GM10847 (cell line): ENCODE results near the gene IL7R.

Experiments used
- POLR2A ChIP-seq: IDR thresholded peaks from 2 replicates; pipeline ENCODE4 v1.6.1; 2011; ENCODE audit not compliant: insufficient read length; ENCODE audit errors: extremely low read depth

IL7R gene

GRCh38 chr5:35856765-35857351, at the start of gene IL7R:
TSS of gene IL7R (plus strand) at chr5:35856891. CDS start at chr5:35856978, 87 bp downstream.
- no peak for TF ChIP-seq POLR2A

GRCh38 chr5:35810601-35811000, 46.1 kb upstream of the IL7R start:
- no peak for TF ChIP-seq POLR2A

GRCh38 chr5:35811108-35811741, 45.5 kb upstream of the IL7R start:
- TF ChIP-seq POLR2A, result no peak

GRCh38 chr5:35813521-35813920, 43.2 kb upstream of the IL7R start:
- no peak for TF ChIP-seq POLR2A

- TF ChIP-seq POLR2A, result no peak
Measured at GRCh38 chr5:35815089-35815936, 41.4 kb upstream of the IL7R start.

GRCh38 chr5:35816881-35817521, 39.7 kb upstream of the IL7R start:
- TF ChIP-seq POLR2A, result no peak

- TF ChIP-seq POLR2A, result no peak
Measured at GRCh38 chr5:35819026-35819425, 37.7 kb upstream of the IL7R start.

- no peak for TF ChIP-seq POLR2A
Measured at GRCh38 chr5:35819668-35820067, 37.0 kb upstream of the IL7R start.

- no peak for TF ChIP-seq POLR2A
Measured at GRCh38 chr5:35820735-35821134, 36.0 kb upstream of the IL7R start.

GRCh38 chr5:35821513-35821912, 35.2 kb upstream of the IL7R start:
- no peak for TF ChIP-seq POLR2A

GRCh38 chr5:35822511-35822910, 34.2 kb upstream of the IL7R start:
- no peak for TF ChIP-seq POLR2A

- no peak for TF ChIP-seq POLR2A
Measured at GRCh38 chr5:35823347-35824098, 33.2 kb upstream of the IL7R start.

- no peak for TF ChIP-seq POLR2A
Measured at GRCh38 chr5:35826056-35826455, 30.6 kb upstream of the IL7R start.

GRCh38 chr5:35826554-35826953, 30.1 kb upstream of the IL7R start:
- no peak for TF ChIP-seq POLR2A

- TF ChIP-seq POLR2A, result no peak
Measured at GRCh38 chr5:35828082-35828598, 28.6 kb upstream of the IL7R start.

GRCh38 chr5:35830587-35830986, 26.1 kb upstream of the IL7R start:
- TF ChIP-seq POLR2A, result no peak
